ENCODE data around the gene CLCN3.

- TF ChIP-seq, protein P1, sequence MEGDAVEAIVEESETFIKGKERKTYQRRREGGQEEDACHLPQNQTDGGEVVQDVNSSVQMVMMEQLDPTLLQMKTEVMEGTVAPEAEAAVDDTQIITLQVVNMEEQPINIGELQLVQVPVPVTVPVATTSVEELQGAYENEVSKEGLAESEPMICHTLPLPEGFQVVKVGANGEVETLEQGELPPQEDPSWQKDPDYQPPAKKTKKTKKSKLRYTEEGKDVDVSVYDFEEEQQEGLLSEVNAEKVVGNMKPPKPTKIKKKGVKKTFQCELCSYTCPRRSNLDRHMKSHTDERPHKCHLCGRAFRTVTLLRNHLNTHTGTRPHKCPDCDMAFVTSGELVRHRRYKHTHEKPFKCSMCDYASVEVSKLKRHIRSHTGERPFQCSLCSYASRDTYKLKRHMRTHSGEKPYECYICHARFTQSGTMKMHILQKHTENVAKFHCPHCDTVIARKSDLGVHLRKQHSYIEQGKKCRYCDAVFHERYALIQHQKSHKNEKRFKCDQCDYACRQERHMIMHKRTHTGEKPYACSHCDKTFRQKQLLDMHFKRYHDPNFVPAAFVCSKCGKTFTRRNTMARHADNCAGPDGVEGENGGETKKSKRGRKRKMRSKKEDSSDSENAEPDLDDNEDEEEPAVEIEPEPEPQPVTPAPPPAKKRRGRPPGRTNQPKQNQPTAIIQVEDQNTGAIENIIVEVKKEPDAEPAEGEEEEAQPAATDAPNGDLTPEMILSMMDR (IDR thresholded peaks at IDR 0.05), result no peak
- no peak for TF ChIP-seq EZH2phosphoT487 (IDR thresholded peaks at IDR 0.05)
- TF ChIP-seq EZH2 (IDR thresholded peaks at IDR 0.05), result no peak
Observed at GRCh38 chr4:169615467-169616106, 4.8 kb upstream of the CLCN3 start.
